C4-2B (cell line): ENCODE data around the gene CALR3.
"Not testable (repeated sequence)": the region's sequence is repeated elsewhere in the genome, so short reads cannot be mapped to it uniquely, and the experiment has no call there.

Experiments used
- H3K27ac ChIP-seq: fragments of 450-650 bp; 2 replicates; pipeline ENCODE4 v1.5.1; 2017
- ZFX ChIP-seq: fragments of 450-650 bp; IDR thresholded peaks from 2 replicates; pipeline ENCODE4 v1.6.1; 2017
- TF ChIP-seq, protein P1 (sequence below): fragments of 450-650 bp; conservative IDR thresholded peaks from 2 replicates; pipeline ENCODE4 v1.5.1; 2017; ENCODE audit warnings: mild to moderate bottlenecking

CALR3 gene

GRCh38 chr19:16457954-16458331, 38.0 kb downstream of the CALR3 start:
- TF ChIP-seq, protein P1, sequence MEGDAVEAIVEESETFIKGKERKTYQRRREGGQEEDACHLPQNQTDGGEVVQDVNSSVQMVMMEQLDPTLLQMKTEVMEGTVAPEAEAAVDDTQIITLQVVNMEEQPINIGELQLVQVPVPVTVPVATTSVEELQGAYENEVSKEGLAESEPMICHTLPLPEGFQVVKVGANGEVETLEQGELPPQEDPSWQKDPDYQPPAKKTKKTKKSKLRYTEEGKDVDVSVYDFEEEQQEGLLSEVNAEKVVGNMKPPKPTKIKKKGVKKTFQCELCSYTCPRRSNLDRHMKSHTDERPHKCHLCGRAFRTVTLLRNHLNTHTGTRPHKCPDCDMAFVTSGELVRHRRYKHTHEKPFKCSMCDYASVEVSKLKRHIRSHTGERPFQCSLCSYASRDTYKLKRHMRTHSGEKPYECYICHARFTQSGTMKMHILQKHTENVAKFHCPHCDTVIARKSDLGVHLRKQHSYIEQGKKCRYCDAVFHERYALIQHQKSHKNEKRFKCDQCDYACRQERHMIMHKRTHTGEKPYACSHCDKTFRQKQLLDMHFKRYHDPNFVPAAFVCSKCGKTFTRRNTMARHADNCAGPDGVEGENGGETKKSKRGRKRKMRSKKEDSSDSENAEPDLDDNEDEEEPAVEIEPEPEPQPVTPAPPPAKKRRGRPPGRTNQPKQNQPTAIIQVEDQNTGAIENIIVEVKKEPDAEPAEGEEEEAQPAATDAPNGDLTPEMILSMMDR = no peak
- TF ChIP-seq ZFX = no peak
- no peak overlapping the region for H3K27ac ChIP-seq

GRCh38 chr19:16457195-16457953, 38.6 kb downstream of the CALR3 start:
- no peak overlapping the region for H3K27ac ChIP-seq
- TF ChIP-seq ZFX = no peak
- TF ChIP-seq, protein P1 = no peak

DNA sequence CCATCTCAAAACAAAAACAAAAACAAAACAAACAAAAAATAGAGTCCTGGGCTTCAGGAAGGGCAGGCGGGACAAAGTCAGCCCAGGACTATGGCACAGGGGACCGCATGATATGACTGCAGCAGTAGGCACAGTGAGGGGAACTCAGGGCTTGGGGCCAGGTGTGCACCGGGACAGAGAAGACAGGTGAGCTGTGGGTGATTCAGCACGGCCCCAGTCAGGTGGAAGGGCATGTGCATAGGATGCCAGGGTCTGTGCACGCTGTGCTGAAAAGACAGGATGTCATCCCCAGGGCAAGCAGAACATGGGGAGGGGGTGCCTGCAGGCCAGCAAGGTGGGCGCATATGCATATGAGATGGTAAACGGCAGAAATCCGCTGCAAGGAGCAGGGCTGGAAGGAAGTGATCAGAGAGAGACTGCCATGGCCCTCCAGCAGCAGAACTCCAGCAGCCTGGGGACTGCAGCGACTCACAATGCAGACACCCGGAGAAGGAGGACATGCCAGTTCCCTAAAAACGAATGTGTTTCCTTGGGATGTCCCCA, 39.2 kb downstream of the CALR3 start:
- no peak for TF ChIP-seq ZFX
- TF ChIP-seq, protein P1 = no peak
- H3K27ac ChIP-seq = no peak overlapping the region

GRCh38 chr19:16455489-16455888, 40.5 kb downstream of the CALR3 start:
- no peak for TF ChIP-seq ZFX
- TF ChIP-seq, protein P1 = no peak
- no peak overlapping the region for H3K27ac ChIP-seq

DNA sequence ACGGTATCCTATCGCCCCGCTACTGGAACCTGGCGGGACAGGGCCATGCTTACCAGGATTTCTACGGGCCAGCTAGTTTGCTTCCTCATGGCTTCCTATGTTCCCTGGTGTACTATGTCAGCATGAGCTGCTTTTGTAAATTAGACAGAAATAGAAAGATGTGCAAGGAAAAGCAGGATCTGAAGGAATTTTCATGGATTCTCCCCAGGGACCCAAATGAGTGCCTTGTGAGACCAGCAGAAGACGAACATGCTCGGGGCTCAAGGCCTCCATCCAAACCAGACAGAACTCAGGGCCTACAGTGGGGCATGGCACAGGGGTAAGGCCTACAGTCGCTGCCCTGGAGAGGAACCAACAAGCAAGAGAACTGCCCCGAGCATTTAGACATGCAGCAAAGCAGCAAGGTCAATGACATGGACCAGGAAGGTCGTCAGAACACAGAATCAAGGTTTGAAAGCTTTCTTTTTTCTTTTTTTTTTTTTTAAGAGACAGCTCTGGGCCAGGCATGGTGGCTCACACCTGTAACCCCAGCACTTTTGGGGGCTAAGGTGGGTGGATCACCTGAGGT, 41.5 kb downstream of the CALR3 start:
- H3K27ac ChIP-seq = no peak overlapping the region
- TF ChIP-seq ZFX = no peak
- TF ChIP-seq, protein P1 = no peak

DNA sequence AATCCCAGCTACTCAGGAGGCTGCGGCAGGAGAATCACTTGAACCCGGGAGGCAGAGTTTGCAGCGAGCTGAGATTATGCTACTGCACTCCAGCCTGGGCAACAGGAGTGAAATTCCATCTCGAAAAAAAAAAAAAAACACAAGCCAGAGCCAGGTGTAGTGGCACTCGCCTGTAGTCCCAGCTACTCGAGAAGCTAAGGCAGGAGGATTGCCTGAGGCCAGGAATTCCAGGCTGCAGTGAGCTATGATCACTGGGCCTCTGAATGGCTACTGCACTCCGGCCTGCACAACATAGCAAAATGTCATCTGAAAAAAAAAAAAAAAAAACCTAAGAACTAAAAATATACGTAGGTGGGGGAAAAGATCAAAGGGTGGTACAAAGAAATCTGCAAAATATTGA, 43.6 kb downstream of the CALR3 start:
- H3K27ac ChIP-seq = no peak overlapping the region
- TF ChIP-seq, protein P1 = no peak
- no peak for TF ChIP-seq ZFX

GRCh38 chr19:16449330-16449961, 46.5 kb downstream of the CALR3 start:
- no peak overlapping the region for H3K27ac ChIP-seq

GRCh38 chr19:16448872-16449271, 47.1 kb downstream of the CALR3 start:
- not testable (repeated sequence) for H3K27ac ChIP-seq

More at GRCh38 chr19:16449330-16449961, 46.5 kb downstream of the CALR3 start:
- TF ChIP-seq, protein P1 = no peak
- TF ChIP-seq ZFX = no peak
